Measurements from ENCODE around the gene C19orf73.
A peak's percentile ranks its signal among the peaks of the same experiment; 100 is the strongest.

Gene C19orf73

DNA sequence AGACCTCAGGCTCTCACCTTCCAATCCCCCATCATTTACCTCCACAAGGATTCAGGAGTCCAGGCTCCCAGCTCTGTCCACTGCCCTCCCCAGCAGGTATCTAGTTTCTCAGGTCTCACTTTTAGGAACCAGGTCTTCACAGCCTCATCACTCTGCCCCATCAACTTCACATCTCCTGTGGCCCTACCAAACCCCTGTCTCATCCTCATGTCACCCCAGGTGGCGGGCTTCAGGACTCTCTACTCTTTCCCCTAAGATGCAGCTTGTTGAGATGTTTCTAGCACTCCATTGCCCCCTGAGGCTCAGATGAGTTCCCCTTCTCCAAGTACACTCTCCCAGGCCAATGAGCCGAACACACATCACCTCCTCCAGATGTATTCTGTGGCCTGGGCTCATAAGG is 1.9 kb upstream of the C19orf73 start:
- no peak for DNase-seq

DNA sequence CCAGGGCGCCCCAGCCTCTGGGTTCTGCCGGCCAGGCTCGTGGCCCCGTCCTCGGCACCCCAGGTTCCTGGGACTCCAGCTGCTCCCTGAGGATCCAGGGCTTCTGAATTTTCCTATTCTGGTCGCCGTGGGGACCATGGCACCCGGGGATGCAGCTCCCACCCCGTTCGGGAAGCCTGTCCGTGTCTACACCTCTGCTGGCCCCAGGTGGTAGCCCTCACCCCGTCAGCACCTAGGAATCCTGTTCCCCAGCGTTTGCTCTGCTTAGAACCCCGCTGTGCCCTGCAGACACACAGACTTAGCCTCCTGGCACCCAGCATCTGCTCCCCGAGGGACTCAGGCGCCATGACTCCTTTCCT is 1.4 kb upstream of the C19orf73 start:
- no peak for DNase-seq

DNA sequence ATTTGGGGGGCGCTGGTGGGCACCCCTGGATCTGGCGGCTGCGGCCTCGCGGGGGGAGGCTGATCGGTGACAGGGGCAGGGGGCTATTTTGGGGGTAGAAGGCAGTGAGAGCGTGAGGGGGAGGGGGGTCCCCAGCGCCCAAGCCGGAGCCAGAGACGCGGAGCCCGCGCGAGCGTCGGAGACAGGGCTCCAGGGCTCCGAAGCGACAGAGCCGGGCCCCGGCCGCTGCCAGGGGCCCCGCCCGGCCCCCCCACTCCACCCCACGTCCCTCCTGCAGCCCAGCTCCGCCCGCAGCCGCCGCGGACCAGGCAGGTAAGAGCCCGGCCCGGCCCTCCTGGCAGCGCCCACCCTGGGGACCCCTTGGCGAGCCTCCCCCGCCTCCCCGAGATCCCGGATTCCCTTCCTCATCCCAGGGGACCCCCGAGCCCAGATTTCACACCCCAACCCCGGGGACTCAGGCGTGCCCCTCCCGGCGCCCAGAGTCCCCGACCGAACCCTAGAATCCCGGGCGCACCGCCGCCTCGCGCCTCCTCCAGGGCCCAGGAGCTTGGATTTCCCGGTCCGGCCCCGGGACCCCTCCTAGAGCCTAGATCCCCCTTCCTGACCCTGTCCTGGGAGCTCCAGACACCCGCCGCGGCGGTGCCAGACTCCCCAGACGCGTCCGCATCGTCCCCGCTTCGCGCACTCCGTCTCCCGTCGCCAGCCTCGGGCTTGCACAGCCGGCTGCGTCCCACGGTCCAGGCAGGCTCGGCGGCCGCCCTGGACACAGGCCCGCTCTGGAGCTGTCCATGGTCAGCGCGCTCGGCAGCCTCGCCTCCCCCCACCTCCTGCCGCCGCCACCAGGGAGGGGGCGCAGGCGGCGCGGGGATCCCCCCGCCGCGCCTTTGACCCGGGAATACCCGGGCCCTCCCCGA is 725 bp upstream of the C19orf73 start, which contains the start of gene PPFIA3:
Gene PPFIA3 (plus strand): TSS at position 134 of the 914 bp plus-strand sequence. CDS start 8,330 bp downstream, outside the sequence.
- DNase-seq: peak; percentile 55

DNA sequence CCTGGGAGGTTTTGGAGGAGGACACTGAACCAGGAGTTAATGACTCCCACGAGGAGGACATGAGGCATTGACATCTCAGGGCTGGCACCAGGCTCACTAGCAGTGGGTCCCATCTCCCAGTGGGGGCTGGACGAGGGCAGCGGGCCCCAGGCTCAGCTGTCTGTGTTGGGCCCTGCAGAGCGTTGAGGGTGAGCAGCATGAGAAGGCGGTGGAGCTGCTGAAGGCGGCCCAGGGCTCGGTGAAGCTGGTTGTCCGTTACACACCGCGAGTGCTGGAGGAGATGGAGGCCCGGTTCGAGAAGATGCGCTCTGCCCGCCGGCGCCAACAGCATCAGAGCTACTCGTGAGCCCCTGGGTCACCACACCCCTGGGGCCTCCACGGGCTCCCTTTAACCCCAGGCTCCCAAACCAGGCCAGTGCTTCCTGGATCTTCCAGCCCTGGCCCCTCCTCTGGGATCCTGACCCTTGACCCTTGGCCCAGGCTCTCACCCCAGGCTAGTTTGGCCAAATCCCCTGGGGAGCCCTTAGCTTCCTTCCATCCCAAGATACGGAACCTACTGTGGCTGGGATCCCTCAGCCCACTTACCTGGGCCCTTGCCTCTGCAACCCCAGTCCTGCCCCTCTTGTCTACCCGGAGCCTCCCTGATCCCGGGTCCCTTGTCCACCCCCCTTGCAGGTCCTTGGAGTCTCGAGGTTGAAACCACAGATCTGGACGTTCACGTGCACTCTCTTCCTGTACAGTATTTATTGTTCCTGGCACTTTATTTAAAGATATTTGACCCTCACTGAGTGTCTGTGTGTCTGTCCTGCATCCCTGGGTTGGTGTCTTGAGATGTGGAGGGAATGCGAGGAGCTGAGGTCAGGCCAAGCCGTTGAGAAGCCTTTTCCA is 1.0 kb downstream of the C19orf73 start:
- DNase-seq: no peak

DNA sequence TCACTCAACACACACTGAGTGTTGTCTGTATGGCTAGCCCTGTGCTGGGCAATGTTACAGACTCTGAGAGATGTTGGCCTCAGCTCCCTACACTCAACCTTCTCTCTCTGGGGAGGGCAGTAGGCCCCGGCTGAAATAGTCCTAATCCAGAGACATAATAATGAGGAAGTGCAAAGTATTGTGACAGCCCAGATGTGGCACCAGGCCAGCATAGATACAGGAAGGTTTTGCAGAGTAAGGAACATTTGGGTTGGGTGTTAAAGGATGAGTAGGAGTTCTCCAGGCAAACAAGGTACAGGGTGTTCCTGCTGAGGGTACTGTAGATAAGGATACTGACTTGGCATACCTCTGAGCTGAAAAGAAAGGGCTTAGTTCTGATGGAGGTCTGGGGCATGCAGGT is 2.4 kb downstream of the C19orf73 start:
- no peak for DNase-seq

DNA sequence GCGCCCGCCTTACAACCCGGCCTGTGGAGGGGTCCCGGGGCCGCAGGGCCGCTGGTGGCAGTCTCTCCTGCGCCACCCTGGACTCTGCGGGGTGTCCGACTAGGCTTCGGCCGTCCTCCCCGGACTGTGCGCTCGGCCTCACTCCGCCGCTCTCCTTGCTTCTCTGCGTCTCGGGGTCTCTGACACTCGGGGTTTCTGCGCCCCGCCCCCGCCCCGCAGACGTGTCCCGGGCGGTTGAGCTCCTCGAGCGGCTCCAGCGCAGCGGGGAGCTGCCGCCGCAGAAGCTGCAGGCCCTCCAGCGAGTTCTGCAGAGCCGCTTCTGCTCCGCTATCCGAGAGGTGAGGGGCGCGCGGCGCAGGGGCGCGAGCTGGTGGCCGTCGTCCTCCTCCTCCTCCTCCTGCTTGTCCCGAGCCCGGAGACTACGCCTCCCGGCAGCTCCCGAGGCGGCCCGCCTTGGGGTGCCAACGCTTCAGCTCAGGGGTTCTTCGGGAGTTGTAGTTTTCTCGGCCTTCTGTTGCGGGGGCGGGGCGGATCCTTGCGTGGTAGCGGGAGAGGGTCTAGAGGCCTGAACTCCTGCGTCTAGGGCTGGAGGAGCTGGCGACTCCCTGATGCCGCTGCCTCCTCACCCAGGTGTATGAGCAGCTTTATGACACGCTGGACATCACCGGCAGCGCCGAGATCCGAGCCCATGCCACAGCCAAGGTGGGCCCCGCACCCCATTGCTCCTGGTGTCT is 4.1 kb downstream of the C19orf73 start:
- DNase-seq: no peak

DNA sequence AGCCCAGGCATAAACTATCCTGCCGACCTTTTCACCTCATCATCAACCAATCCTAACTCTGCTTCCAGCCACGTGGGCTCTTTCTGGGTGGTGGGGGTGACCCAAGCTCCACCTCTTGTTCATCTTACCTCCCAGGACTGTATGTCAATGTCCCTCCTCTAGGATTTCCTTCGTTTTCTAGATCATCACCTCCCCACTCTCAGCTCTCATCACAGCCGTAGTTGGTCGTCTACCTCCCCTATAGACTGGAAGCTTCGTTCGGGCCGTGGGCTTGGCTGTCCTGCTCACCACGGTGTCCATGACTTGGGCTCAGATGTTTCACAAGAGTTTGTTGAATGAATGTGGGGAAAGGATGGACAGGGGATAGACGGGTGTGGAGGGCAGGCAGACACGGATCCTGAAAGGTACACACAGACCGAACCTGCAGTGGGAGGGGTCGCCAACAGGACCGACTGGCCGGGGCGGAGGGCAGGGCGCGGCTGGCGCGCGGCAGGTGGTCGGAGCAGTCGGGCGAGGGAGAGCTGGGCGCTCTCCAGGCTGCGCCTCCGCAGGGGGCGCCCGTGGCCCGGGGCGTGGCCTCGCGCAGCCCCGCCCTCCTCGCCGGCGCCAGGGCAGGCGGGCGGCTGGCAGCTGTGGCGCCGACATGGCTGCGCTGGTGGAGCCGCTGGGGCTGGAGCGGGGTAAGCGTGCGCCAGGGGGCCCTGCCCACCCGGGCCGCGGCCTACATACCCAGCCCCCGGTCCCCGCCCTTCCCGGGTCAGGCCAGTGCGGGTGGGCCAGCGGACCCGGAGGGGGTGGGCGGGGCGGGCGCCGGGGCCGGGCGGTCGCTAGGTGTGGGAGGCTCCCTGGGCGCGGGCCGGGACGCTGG is 4.9 kb downstream of the C19orf73 start, which contains the start of gene LIN7B:
Gene LIN7B (plus strand): TSS at position 609 of the 868 bp plus-strand sequence. CDS start 35 bp downstream, at position 644.
- DNase-seq: peak; percentile 57

DNA sequence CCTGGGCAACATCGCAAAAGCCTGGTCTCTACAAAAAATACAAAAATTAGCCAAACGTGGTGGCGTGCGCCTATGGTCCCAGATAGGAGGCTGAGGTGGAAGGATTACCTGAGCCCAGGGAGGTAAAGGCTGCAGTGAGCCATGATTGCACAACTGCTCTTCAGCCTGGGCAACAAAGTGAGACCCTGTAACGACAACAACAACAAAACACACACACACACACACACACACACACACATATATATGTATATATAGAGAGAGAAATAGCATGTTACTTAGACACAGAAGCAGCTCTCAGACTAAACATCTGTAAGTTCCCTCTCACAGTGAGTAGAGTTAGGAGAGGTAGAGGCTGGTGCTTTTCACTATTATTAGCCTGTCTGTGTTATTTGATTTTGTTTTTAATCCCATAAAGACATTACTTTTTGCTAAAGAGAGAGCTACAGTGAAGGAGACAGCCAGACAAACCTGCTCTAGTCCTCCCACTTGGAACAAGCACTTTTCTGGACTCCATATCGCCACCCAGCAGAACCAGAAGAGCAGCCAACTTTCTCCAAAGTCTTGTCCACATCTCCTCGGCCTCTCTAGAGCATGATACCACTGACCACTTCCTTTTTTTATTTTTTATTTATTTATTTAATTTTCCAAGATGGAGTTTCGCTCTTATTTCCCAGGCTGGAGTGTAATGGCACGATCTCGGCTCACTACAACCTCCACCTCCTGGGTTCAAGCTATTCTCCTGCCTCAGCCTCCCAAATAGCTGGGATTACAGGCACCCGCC is 7.5 kb downstream of the C19orf73 start:
- DNase-seq: no peak

DNA sequence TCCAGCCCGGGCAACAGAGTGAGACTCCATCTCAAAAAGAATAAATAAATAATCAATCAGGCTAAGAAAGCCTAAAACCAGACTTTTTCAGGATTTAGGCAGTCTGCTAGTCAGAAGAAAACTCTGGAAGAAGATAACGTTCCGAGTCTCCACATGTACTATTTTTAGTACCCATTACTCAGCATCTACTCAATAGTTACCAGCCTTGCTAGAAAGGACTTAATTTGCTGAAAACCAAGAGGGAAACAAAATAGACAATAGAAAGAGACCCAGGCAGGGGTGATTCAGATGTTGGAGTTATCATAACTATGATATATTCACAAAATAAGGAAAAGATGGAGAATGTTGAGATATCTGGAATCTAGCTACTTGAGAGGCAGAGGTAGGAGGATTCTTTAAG is 8.4 kb downstream of the C19orf73 start:
- no peak for DNase-seq

DNA sequence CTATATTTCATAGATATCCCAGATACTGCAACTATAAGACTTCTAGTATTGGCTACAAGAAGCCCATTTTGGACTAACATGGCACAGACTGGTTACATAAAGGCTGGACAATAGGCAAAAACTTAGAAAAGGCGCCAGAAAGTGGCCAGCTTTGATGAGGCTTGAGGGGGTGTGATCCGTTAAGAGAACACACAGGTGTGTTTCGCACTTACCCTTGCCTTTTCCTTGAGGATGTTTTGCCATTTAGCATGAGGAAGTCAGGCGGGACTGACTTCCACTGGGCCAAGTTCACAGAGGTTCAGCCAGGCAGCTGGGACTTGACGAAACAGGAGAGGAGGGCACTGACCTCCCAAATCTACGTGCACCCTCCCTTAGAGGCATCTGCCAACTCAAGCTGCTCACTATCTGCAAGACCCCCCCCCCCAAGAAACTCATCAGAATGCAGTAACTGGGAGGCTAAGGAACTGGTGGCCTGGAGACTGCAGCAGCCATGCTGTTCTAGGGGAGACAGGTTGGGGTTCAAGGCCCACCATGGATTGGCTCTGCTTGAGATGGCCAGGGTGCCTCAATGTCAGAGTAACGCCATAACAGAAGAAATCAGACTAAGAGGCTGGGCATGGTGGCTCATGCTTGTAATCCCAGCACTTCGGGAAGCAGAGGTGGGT is 9.2 kb downstream of the C19orf73 start:
- no peak for DNase-seq

DNA sequence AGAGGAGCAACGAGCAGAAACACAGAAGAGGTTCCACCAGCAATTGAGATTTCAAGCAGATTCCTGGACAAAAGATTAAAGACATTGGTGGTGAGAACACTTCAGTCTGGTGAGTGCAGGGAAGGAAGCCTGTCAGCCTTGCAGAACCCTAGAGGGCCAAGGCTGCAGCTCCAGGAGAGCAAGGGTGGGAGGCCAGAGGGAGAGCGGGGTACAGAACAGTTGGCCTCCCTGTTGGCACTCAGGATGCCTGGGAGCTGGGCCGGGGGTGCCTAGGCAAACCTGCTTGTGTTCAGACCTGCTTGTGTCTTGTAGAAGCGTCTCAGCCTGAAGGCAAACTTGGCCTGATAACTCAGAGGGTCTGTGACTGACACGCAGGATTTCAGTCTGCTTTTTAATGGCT is 9.9 kb downstream of the C19orf73 start:
- DNase-seq: no peak

DNA sequence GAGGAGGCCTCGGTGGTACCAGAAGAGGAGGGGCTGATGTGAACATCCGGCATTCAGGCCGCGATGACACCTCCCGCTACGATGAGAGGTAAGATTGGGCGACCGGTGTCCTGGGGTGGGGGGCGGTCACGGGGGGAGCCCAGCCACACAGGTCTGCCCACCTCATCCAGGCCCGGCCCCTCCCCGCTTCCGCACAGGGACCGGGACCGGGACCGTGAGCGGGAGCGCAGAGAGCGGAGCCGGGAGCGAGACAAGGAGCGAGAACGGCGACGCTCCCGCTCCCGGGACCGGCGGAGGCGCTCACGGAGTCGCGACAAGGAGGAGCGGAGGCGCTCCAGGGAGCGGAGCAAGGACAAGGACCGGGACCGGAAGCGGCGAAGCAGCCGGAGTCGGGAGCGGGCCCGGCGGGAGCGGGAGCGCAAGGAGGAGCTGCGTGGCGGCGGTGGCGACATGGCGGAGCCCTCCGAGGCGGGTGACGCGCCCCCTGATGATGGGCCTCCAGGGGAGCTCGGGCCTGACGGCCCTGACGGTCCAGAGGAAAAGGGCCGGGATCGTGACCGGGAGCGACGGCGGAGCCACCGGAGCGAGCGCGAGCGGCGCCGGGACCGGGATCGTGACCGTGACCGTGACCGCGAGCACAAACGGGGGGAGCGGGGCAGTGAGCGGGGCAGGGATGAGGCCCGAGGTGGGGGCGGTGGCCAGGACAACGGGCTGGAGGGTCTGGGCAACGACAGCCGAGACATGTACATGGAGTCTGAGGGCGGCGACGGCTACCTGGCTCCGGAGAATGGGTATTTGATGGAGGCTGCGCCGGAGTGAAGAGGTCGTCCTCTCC is 11.1 kb downstream of the C19orf73 start:
- DNase-seq: no peak

DNA sequence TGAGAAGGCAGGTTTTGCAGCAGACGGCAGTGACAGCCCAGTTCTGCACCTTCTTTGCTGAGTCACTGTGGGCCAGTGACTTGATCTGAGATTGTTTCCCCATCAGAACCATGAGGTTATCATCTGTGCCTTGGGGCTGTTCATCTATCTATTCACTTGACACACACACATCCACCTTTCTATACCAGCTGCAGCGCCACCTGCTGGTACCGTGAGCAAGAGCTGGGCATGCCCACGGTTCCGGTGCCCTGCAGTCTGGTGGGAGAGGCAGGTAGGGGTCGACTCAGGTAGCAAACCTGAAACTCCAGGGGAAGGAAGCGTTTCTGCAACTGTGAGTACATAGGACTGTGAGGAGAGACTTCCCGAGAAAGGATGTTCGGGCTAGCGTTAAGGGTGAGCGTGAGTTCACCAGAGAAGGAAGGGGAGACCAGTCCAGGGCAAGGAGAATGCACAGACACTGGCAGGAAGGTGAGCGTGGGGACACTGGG is 12.3 kb downstream of the C19orf73 start:
- peak; percentile 42 for DNase-seq

DNA sequence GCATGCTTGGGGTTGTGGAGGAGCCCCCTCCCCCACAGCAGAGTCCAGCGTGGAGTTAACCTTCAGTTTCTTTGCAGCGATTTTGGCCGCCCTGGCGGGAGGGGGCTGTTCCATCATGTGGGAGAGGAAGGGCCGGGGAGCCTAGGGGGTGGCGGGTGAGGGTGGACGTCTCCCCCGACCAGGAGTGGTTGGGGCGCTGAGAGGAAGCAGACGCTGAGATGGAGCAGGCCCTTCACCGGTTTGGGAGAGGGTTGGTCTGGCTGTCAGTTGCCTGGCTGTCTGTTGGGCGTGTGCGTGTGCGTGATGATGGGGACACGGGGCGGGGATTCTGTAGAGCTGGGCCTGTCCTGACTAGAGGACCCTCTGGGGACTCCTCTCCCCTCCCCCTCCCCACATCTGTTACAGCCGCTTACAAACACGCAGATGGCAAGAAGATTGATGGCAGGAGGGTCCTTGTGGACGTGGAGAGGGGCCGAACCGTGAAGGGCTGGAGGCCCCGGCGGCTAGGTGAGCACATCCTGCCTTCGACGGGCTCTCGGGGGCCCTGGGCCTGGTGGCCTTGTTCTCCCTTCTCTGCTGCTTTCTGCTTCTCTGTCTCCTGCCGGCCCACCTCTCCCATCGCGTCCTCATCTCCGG is 14.6 kb downstream of the C19orf73 start:
- DNase-seq: no peak

DNA sequence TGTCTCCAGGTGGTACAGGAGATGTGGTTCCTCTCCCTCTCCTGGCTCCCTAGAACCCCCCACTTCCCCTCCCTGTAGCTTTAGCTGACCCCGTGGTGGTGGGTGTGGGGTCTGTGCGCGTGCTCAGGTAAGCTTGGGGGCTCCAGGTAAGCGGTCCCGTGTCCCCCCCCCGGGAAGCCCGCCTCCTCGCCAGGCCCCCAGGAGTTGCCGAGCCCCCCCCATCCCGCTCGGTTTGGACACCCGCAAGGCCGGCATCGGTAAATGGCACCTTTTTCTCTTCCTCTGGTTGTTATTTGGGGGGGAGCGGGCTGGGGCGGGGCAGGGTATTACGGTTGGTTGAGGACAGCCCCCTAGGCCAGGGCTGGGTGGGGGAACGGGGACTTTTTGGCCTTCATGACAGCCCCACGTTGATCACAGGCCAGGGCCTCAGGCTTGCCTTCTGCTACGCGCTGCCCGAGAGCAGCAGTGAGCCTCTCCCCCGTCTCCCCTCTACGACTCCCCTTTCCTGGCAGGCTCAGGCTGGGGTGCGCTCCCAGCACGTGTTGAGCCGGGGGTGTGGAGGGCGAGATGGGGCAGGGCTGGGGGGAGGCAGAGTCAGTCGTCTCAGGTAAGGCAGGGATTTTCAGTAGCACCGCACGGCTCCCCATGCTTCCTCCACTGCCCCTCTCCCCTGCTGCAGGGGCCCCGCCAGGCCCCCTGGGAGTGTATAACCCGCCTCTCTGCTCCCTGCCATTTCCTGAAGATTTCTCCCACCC is 15.4 kb downstream of the C19orf73 start:
- DNase-seq: no peak

DNA sequence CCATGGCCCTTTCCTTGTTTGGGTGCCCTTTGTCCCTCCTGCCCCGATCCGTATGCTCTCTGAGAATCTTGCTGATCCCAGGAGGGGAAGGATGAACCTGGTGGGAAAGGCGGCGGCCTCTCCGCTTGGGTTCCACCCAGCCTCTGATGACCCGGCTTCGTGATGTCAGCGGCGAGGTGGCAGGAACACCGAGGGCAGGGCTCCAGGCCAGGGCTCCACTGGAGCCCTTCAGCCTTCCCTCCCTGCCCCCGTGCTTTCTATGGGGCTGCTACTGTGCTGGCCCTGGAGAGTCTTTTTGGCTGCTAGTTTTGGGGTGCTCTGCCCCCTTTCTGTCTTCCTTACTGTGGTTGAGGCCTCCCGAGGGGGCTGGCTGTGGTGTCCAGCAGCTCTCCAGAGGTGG is 16.6 kb downstream of the C19orf73 start:
- DNase-seq: no peak

DNA sequence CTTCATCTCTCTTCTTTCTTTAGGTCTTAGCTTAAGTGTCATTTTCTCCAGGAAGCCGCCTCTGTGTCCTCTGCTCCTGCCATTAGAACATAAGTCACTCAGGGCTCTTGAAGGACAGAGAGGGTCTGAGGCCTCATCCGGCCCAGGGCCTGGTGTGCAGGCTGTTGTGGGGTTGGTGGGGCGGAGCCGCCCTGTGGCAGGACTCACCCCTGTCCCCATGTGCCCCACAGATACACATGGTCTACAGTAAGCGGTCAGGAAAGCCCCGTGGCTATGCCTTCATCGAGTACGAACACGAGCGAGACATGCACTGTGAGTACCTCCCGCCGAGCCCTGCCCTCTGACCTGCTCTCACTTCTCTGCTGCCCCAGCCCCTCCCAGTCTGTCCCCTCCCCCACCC is 17.8 kb downstream of the C19orf73 start:
- no peak for DNase-seq

DNA sequence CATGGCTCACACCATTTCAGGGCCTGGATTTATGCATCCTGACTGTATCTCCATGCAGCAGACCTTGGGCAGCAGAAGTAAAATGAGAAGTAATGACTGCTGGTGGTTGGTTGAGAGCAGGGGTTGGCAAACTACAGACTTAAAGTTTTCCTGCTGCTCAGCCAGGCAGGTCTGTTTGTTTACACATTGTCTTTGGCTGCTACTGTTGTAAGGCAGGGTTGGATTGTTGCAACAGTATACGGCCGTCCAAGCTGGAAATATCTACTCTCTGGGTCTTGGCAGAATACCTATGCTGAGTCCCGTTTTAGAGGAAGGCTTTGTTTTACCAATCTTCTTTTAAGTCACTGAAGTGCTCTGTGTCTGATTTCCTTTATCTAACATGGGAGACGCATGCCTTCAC is 20.1 kb downstream of the C19orf73 start:
- DNase-seq: no peak
